Smooth muscle cell (in vitro differentiated cells): ENCODE measurements around the gene NANOGP8. TPM values are rescaled to one million over a fixed set of nuclear protein-coding genes. Genes with fewer than 3 reads are reported as not detected.

Source experiments
- DNase-seq: peaks from one replicate; lab custom pipeline; 2025; ENCODE audit not compliant: unreplicated experiment; lab: John Stamatoyannopoulos, UW
- H2AFZ ChIP-seq: fragments of 200-600 bp; sonication (generic); 2 replicates; pipeline ENCODE4 v1.6.0; 2016; ENCODE audit warnings: antibody characterized with exemption, low read depth, mild to moderate bottlenecking
- H3F3A ChIP-seq: fragments of 200-600 bp; sonication (generic); 2 replicates; pipeline ENCODE4 v1.6.0; 2017; ENCODE audit warnings: antibody characterized with exemption, low read depth
- H3K27ac ChIP-seq: fragments of 200-600 bp; sonication (generic); 2 replicates; pipeline ENCODE4 v1.5.1; 2016; ENCODE audit warnings: low read depth, mild to moderate bottlenecking
- H3K27me3 ChIP-seq: fragments of 200-600 bp; sonication (generic); 2 replicates; pipeline ENCODE4 v1.6.1; 2016; ENCODE audit warnings: low read depth, mild to moderate bottlenecking
- H3K36me3 ChIP-seq: fragments of 200-600 bp; sonication (generic); 2 replicates; pipeline ENCODE4 v1.5.1; 2016; ENCODE audit warnings: low read depth
- H3K4me1 ChIP-seq: fragments of 200-600 bp; sonication (generic); 2 replicates; pipeline ENCODE4 v1.5.1; 2016; ENCODE audit warnings: low read depth
- H3K4me2 ChIP-seq: fragments of 200-600 bp; sonication (generic); 2 replicates; pipeline ENCODE4 v1.6.0; 2016; ENCODE audit warnings: mild to moderate bottlenecking
- H3K4me3 ChIP-seq: fragments of 200-600 bp; sonication (generic); 2 replicates; pipeline ENCODE4 v1.5.1; 2016; ENCODE audit warnings: mild to moderate bottlenecking
- H3K79me2 ChIP-seq: fragments of 200-600 bp; sonication (generic); 2 replicates; pipeline ENCODE4 v1.6.0; 2016; ENCODE audit warnings: low read depth, mild to moderate bottlenecking
- H3K9ac ChIP-seq: fragments of 200-600 bp; sonication (generic); 2 replicates; pipeline ENCODE4 v1.6.0; 2016; ENCODE audit warnings: low read depth
- H3K9me3 ChIP-seq: fragments of 200-600 bp; sonication (generic); replicated peaks from 2 replicates; pipeline ENCODE4 v1.5.1; 2016; ENCODE audit warnings: low read depth
- H4K20me1 ChIP-seq: fragments of 200-600 bp; sonication (generic); 2 replicates; pipeline ENCODE4 v1.6.0; 2016; ENCODE audit warnings: low read depth
- CTCF ChIP-seq: fragments of 200-600 bp; sonication (generic); IDR thresholded peaks from 2 replicates; pipeline ENCODE4 v1.5.1; 2017; ENCODE audit warnings: borderline replicate concordance, mild to moderate bottlenecking, antibody characterized with exemption; ENCODE audit not compliant: insufficient read depth, poor library complexity, severe bottlenecking
- WGBS: methylation state at CpG from one replicate; pipeline ENCODE4 v1.1.7; 2016; ENCODE audit warnings: low lambda C conversion rate; 5-methylcytosine and 5-hydroxymethylcytosine counted together
- polyA plus RNA-seq: library from polyadenylated mRNA; unstranded; fragments of >200 nt; fragmentation: Nextera tagmentation; extraction: Ambion mirVana; gene quantifications from 2 replicates; pipeline ENCODE4 v1.2.1, GENCODE V29; 2016
- total RNA-seq: library from RNA; depleted of rRNA; stranded (reverse); fragments of >200 nt; gene quantifications from 2 replicates; pipeline ENCODE4 v1.2.3, GENCODE V29; 2014

The NANOGP8 gene
- total and polyA plus RNA-seq, 2 experiments from 2014 or later, result not detected

GRCh38 chr15:35068846-35069475 is 16.1 kb downstream of the NANOGP8 start:
- H2AFZ ChIP-seq, result peak overlapping the region; percentile 77
- WGBS, result 80% methylated on average over 6 of the region's 6 CpGs

GRCh38 chr15:35067496-35068347 is 17.4 kb downstream of the NANOGP8 start:
- H4K20me1 ChIP-seq, result no peaks in the 10 kb centered on the region
- no peak overlapping the region for H3K9ac ChIP-seq
- no peak for DNase-seq
- 39% methylated on average over 10 of the region's 10 CpGs for WGBS
- peaks cover 3% of the 10 kb centered on the region for H3F3A ChIP-seq
- H3K4me2 ChIP-seq, result peak overlapping the region; percentile 80
- TF ChIP-seq CTCF, result no peak
- H3K4me3 ChIP-seq, result peak overlapping the region; percentile 36
- peak overlapping the region; percentile 77 for H2AFZ ChIP-seq
- no peaks in the 10 kb centered on the region for H3K36me3 ChIP-seq
- H3K27ac ChIP-seq, result peak overlapping the region; percentile 59
- H3K27me3 ChIP-seq, result no peaks in the 10 kb centered on the region
- no peaks in the 10 kb centered on the region for H3K79me2 ChIP-seq
- H3K9me3 ChIP-seq, result no peaks in the 10 kb centered on the region
- H3K4me1 ChIP-seq, result peaks cover 2% of the 10 kb centered on the region

More at GRCh38 chr15:35068846-35069475, 16.1 kb downstream of the NANOGP8 start:
- Histone ChIP-seq H3K4me3 (no peak overlapping the region), H3K27me3 (no peaks in the 10 kb centered on the region), H3K79me2 (no peaks in the 10 kb centered on the region), H4K20me1 (no peaks in the 10 kb centered on the region), H3K9ac (no peak overlapping the region), H3K4me1 (no peaks in the 10 kb centered on the region), H3F3A (peaks cover 3% of the 10 kb centered on the region), H3K9me3 (no peaks in the 10 kb centered on the region), H3K4me2 (peak overlapping the region; percentile 80), H3K27ac (peak overlapping the region; percentile 23), H3K36me3 (no peaks in the 10 kb centered on the region)
- DNase-seq, result no peak
- TF ChIP-seq CTCF, result no peak

- no peak overlapping the region for H3K9ac ChIP-seq
- no peaks in the 10 kb centered on the region for H3K36me3 ChIP-seq
- no peak for DNase-seq
- H3K4me1 ChIP-seq, result peaks cover 10% of the 10 kb centered on the region
- 95% methylated on average over 4 of the region's 4 CpGs for WGBS
- H3K27ac ChIP-seq, result no peak overlapping the region
- no peak for TF ChIP-seq CTCF
- no peaks in the 10 kb centered on the region for H3K9me3 ChIP-seq
- H3K4me2 ChIP-seq, result no peak overlapping the region
- no peak overlapping the region for H2AFZ ChIP-seq
- peaks cover 3% of the 10 kb centered on the region for H3F3A ChIP-seq
- H3K4me3 ChIP-seq, result no peak overlapping the region
- H3K79me2 ChIP-seq, result no peaks in the 10 kb centered on the region
- H3K27me3 ChIP-seq, result no peaks in the 10 kb centered on the region
- no peaks in the 10 kb centered on the region for H4K20me1 ChIP-seq
Observed at GRCh38 chr15:35066094-35066493, 19.0 kb downstream of the NANOGP8 start.
